Muscle of back (tissue), 11 donors: ENCODE data around the gene DNAJB1. TPM values are rescaled to one million over a fixed set of nuclear protein-coding genes. Genes with fewer than 3 reads are reported as not detected.

ENCODE experiments used
- DNase-seq, 3 donors: peaks; one replicate each; pipeline versions ENCODE4 v3.0.0 to v3.0.0-alpha.2; 2013
- polyA plus RNA-seq, 10 donors: library from polyadenylated mRNA; unstranded; fragments of 120-200 nt; gene quantifications; one replicate each; pipeline ENCODE4 v1.2.1, GENCODE V29; 2013; ENCODE audit not compliant: insufficient read length in 10 of 10

Gene DNAJB1
- polyA plus RNA-seq, 10 donors: 65.2 to 106 (median 74.9) TPM

- peak in 1 of 3 donors; percentile 44 for DNase-seq
Measured at GRCh38 chr19:14497228-14497921, 20.8 kb downstream of the DNAJB1 start.

- no peak for DNase-seq
Measured at GRCh38 chr19:14496834-14497227, 21.4 kb downstream of the DNAJB1 start.

GRCh38 chr19:14496029-14496833 lies 22.0 kb downstream of the DNAJB1 start, which contains the start of gene GIPC1:
GIPC1 (minus strand) TSS chr19:14496127; CDS start chr19:14482976, 13,151 bp downstream.
- peak; percentile 98 to 99 (median 98) for DNase-seq

- DNase-seq: no peak
Measured at GRCh38 chr19:14495672-14496028, 22.5 kb downstream of the DNAJB1 start.

- no peak for DNase-seq
Measured at GRCh38 chr19:14494910-14495671, 23.1 kb downstream of the DNAJB1 start.

GRCh38 chr19:14494411-14494810 lies 23.8 kb downstream of the DNAJB1 start:
- no peak for DNase-seq

- no peak for DNase-seq
Measured at GRCh38 chr19:14492756-14493337, 25.4 kb downstream of the DNAJB1 start.

GRCh38 chr19:14487370-14488125 lies 30.6 kb downstream of the DNAJB1 start:
- no peak for DNase-seq

GRCh38 chr19:14482172-14482941 lies 35.8 kb downstream of the DNAJB1 start:
- no peak for DNase-seq

- DNase-seq: no peak
Measured at GRCh38 chr19:14480700-14481079, 37.5 kb downstream of the DNAJB1 start.

- peak in 1 of 3 donors; percentile 56 for DNase-seq
Measured at GRCh38 chr19:14479975-14480699, 38.1 kb downstream of the DNAJB1 start.

- no peak for DNase-seq
Measured at GRCh38 chr19:14479309-14479974, 38.8 kb downstream of the DNAJB1 start.

GRCh38 chr19:14478113-14478545 lies 40.1 kb downstream of the DNAJB1 start:
- DNase-seq: no peak

- peak in 1 of 3 donors; percentile 72 for DNase-seq
Measured at GRCh38 chr19:14477418-14478112, 40.6 kb downstream of the DNAJB1 start.

- DNase-seq: peak in 1 of 3 donors; percentile 58
Measured at GRCh38 chr19:14476673-14477401, 41.4 kb downstream of the DNAJB1 start.

- DNase-seq: no peak
Measured at GRCh38 chr19:14476327-14476672, 41.9 kb downstream of the DNAJB1 start.

- peak in 1 of 3 donors; percentile 44 for DNase-seq
Measured at GRCh38 chr19:14475251-14476073, 42.7 kb downstream of the DNAJB1 start, which contains the start of gene PTGER1. PTGER1 (minus strand) TSS chr19:14475354; CDS start chr19:14474320, 1,034 bp downstream.
